B cell (primary cell): ENCODE measurements around the gene TWNK. TPM values are rescaled to one million over a fixed set of nuclear protein-coding genes. Genes with fewer than 3 reads are reported as not detected.

Experiments
- ATAC-seq: fragments of 200-7000 bp; cut with Tn5 transposase; one replicate; pipeline ENCODE4 v1.10.0; 2021; ENCODE audit warnings: low read depth, mild to moderate bottlenecking, moderate number of reproducible peaks, moderate library complexity
- CTCF ChIA-PET: fragments of 350-600 bp; sonication (Branson Sonifier 250); formaldehyde crosslinking; loops from one replicate; lab custom pipeline; 2021; ENCODE audit warnings: antibody characterized with exemption, inconsistent platforms; lab: Charles Lee
- POLR2A ChIA-PET: fragments of 350-600 bp; sonication (Branson Sonifier 250); formaldehyde crosslinking; loops from one replicate; lab custom pipeline; 2021; ENCODE audit warnings: antibody characterized with exemption; lab: Charles Lee
- DNase-seq: peaks from one replicate; pipeline ENCODE4 v3.0.0; 2013
- H2AFZ ChIP-seq: 2 replicates; pipeline ENCODE4 v1.6.1; 2012; ENCODE audit warnings: mild to moderate bottlenecking, low read depth, low read length; ENCODE audit not compliant: insufficient read depth, poor library complexity, severe bottlenecking
- H3K27ac ChIP-seq, 2 donors: 1 replicate in 1 of 2; 2 replicates in 1 of 2; pipeline ENCODE4 v1.5.1; 2012 to 2013; ENCODE audit warnings: low read length in 2 of 2, mild to moderate bottlenecking in 2 of 2, moderate library complexity in 1 of 2
- H3K27me3 ChIP-seq, 4 experiments: fragments of 200-600 bp in 1 of 4; sonication (generic) in 1 of 4; replicated peaks in 1 of 4; 1 replicate in 2 of 4; 2 replicates in 2 of 4; pipeline versions ENCODE4 v1.6.1 to v1.7.0; 2013 to 2016; ENCODE audit warnings: low read length in 3 of 4, mild to moderate bottlenecking in 2 of 4, mixed read lengths in 1 of 4, moderate library complexity in 1 of 4; ENCODE audit not compliant: insufficient read depth in 4 of 4, control insufficient read depth in 3 of 4; ENCODE audit errors: control extremely low read depth in 1 of 4
- H3K36me3 ChIP-seq, 2 experiments: replicated peaks in 1 of 2; 1 replicate in 1 of 2; 2 replicates in 1 of 2; pipeline versions ENCODE4 v1.6.1 to v1.7.1; 2013; ENCODE audit warnings: low read length in 1 of 2; ENCODE audit not compliant: insufficient read depth in 2 of 2, control insufficient read depth in 1 of 2; ENCODE audit errors: control extremely low read depth in 1 of 2, extremely low read depth in 1 of 2
- H3K4me1 ChIP-seq, 2 donors: fragments of 200-600 bp in 1 of 2; sonication (generic) in 1 of 2; 1 replicate in 1 of 2; 2 replicates in 1 of 2; pipeline versions ENCODE4 v1.5.1 to v1.6.1; 2013 to 2017; ENCODE audit warnings: low read length in 2 of 2; ENCODE audit not compliant: control insufficient read depth in 2 of 2, insufficient read depth in 2 of 2
- H3K4me2 ChIP-seq: replicated peaks from 2 replicates; pipeline ENCODE3; 2012; ENCODE audit warnings: mild to moderate bottlenecking, low read depth, low read length; ENCODE audit not compliant: poor library complexity, severe bottlenecking
- H3K4me3 ChIP-seq, 5 experiments: fragments of 200-600 bp in 1 of 5; sonication (generic) in 1 of 5; 1 replicate in 3 of 5; 2 replicates in 2 of 5; pipeline versions ENCODE4 v1.5.1 to v1.7.0; 2011 to 2016; ENCODE audit warnings: low read length in 4 of 5, mild to moderate bottlenecking in 4 of 5, low read depth in 2 of 5, control low read depth in 1 of 5, moderate library complexity in 1 of 5; ENCODE audit not compliant: insufficient read depth in 1 of 5; ENCODE audit errors: control extremely low read depth in 1 of 5, extremely low read depth in 1 of 5
- H3K79me2 ChIP-seq: fragments of 200-600 bp; sonication (generic); one replicate; pipeline ENCODE4 v1.6.0; 2016; ENCODE audit warnings: low read length; ENCODE audit not compliant: control insufficient read depth, insufficient read depth
- H3K9ac ChIP-seq: fragments of 200-600 bp; sonication (generic); 2 replicates; pipeline ENCODE4 v1.6.1; 2017; ENCODE audit warnings: mild to moderate bottlenecking, low read length, moderate library complexity
- H3K9me3 ChIP-seq, 3 donors: one replicate each; pipeline versions ENCODE4 v1.6.1 to v1.7.1; 2013; ENCODE audit warnings: low read length in 2 of 3; ENCODE audit not compliant: control insufficient read depth in 2 of 3, insufficient read depth in 1 of 3; ENCODE audit errors: control extremely low read depth in 1 of 3
- H4K20me1 ChIP-seq: 2 replicates; pipeline ENCODE4 v1.6.0; 2012; ENCODE audit warnings: mild to moderate bottlenecking, low read length; ENCODE audit not compliant: insufficient read depth, control insufficient read depth, poor library complexity, severe bottlenecking
- H3K27ac Mint-ChIP-seq: one replicate; pipeline ENCODE4 v1.8.0; 2021; ENCODE audit warnings: mixed read lengths
- H3K27me3 Mint-ChIP-seq: one replicate; pipeline ENCODE4 v1.8.0; 2021; ENCODE audit warnings: mixed read lengths
- H3K4me1 Mint-ChIP-seq: one replicate; pipeline ENCODE4 v1.8.0; 2021; ENCODE audit warnings: mixed read lengths
- H3K4me3 Mint-ChIP-seq: one replicate; pipeline ENCODE4 v1.8.0; 2021; ENCODE audit warnings: mixed read lengths
- H3K9me3 Mint-ChIP-seq: one replicate; pipeline ENCODE4 v1.8.0; 2022; ENCODE audit warnings: mixed read lengths; ENCODE audit not compliant: insufficient read depth
- EZH2 ChIP-seq: IDR thresholded peaks from 2 replicates; pipeline ENCODE4 v1.6.1; 2012; ENCODE audit warnings: borderline replicate concordance, low read depth, mild to moderate bottlenecking, moderate library complexity, low read length; ENCODE audit not compliant: insufficient read depth, poor library complexity, severe bottlenecking
- WGBS: methylation state at CpG from one replicate; pipeline ENCODE4 v1.1.5; 2013; ENCODE audit warnings: missing lambda C conversion rate; ENCODE audit not compliant: insufficient coverage; 5-methylcytosine and 5-hydroxymethylcytosine counted together
- intact Hi-C: fragments of 100-400 bp; cut with micrococcal nuclease; formaldehyde crosslinking; loops from one replicate; pipeline ENCODE4 v1.10.0; 2022
- polyA plus RNA-seq: library from polyadenylated mRNA; depleted of rRNA; stranded (reverse); fragments of >200 nt; gene quantifications from 2 replicates; pipeline ENCODE4 v1.2.3, GENCODE V29; 2012
- total RNA-seq, 2 donors: library from RNA; stranded (reverse); fragments of 120-200 nt in 1 of 2; gene quantifications; 1 replicate in 1 of 2; 2 replicates in 1 of 2; pipeline versions ENCODE4 v1.2.3 to v1.2.4, GENCODE V29; 2013 to 2022
- TF ChIP-seq, protein P1 (sequence below): fragments of 200-600 bp; IDR thresholded peaks from one replicate; pipeline ENCODE4 v1.8.0; 2022; ENCODE audit warnings: antibody characterized with exemption, mild to moderate bottlenecking

Gene TWNK
- total and polyA plus RNA-seq, 2 donors (not counting 1 experiment from before 2014, with no cell fraction given), result 7.2 to 11.8 TPM

DNA sequence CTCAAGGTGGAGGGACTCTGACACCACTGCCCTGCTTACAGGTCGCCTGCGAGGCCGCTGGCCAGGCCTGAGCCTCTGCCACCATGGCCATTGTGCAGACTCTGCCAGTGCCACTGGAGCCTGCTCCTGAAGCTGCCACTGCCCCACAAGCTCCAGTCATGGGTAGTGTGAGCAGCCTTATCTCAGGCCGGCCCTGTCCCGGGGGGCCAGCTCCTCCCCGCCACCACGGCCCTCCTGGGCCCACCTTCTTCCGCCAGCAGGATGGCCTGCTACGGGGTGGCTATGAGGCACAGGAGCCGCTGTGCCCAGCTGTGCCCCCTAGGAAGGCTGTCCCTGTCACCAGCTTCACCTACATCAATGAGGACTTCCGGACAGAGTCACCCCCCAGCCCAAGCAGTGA, 15.1 kb downstream of the TWNK start:
- Histone ChIP-seq H3K4me1 (peaks cover 16 to 27% of the 10 kb centered on the region in 2 donors), H3K27me3 (peaks cover 0 to 2% (median 0%) of the 10 kb centered on the region in 4 experiments), H3K27ac (no peak overlapping the region), H3K36me3 (peaks cover 0 to 12% of the 10 kb centered on the region in 2 experiments), H3K4me2 (no peak overlapping the region), H3K79me2 (no peaks in the 10 kb centered on the region), H3K9ac (no peak overlapping the region), H3K4me3 (no peak overlapping the region), H3K9me3 (no peaks in the 10 kb centered on the region), H2AFZ (no peak overlapping the region), H4K20me1 (peaks cover 25% of the 10 kb centered on the region)
- no peak overlapping the region for H3K4me3 Mint-ChIP-seq
- no peaks in the 10 kb centered on the region for H3K9me3 Mint-ChIP-seq
- intact Hi-C loops, result no loop called here
- no peak overlapping the region for H3K27ac Mint-ChIP-seq
- H3K27me3 Mint-ChIP-seq, result no peaks in the 10 kb centered on the region
- ChIA-PET CTCF (interaction anchor here (0.9 to 8.4 kb wide), 3 partner anchors 13 to 18 kb away, joined by 3 to 70 read pairs (median 8); no protein-coding TSS in a partner anchor), POLR2A (no interaction called here)
- WGBS, result 94% methylated on average over 11 of the region's 11 CpGs
- TF ChIP-seq, protein P1, sequence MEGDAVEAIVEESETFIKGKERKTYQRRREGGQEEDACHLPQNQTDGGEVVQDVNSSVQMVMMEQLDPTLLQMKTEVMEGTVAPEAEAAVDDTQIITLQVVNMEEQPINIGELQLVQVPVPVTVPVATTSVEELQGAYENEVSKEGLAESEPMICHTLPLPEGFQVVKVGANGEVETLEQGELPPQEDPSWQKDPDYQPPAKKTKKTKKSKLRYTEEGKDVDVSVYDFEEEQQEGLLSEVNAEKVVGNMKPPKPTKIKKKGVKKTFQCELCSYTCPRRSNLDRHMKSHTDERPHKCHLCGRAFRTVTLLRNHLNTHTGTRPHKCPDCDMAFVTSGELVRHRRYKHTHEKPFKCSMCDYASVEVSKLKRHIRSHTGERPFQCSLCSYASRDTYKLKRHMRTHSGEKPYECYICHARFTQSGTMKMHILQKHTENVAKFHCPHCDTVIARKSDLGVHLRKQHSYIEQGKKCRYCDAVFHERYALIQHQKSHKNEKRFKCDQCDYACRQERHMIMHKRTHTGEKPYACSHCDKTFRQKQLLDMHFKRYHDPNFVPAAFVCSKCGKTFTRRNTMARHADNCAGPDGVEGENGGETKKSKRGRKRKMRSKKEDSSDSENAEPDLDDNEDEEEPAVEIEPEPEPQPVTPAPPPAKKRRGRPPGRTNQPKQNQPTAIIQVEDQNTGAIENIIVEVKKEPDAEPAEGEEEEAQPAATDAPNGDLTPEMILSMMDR, result no peak
- TF ChIP-seq EZH2, result no peak
- DNase-seq (no peak), ATAC-seq (no peak)
- peaks cover 20% of the 10 kb centered on the region for H3K4me1 Mint-ChIP-seq

DNA sequence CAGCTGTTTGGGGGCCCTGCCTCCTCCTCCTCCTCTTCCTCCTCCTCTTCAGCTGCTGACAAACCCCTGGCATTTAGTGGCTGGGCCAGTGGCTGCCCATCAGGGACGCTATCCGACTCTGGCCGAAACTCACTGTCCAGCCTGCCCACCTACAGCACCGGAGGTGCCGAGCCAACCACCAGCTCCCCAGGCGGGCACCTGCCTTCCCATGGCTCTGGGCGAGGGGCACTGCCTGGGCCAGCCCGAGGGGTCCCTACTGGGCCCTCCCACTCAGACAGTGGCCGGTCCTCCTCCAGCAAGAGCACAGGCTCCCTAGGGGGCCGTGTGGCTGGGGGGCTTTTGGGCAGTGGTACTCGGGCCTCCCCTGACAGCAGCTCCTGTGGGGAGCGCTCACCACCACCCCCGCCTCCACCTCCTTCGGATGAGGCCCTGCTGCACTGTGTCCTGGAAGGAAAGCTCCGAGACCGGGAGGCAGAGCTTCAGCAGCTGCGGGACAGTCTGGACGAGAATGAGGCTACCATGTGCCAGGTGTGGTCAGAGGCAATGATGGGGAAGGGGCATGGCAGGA, 16.4 kb downstream of the TWNK start:
- H3K27me3 ChIP-seq, result peaks cover 0 to 2% (median 0%) of the 10 kb centered on the region in 4 experiments
- Mint-ChIP-seq H3K27me3 (no peaks in the 10 kb centered on the region), H3K4me1 (peaks cover 11% of the 10 kb centered on the region), H3K27ac (no peak overlapping the region), H3K4me3 (no peak overlapping the region), H3K9me3 (no peaks in the 10 kb centered on the region)
- intact Hi-C loops, result no loop called here
- no peak overlapping the region for H3K4me3 ChIP-seq
- no peaks in the 10 kb centered on the region for H3K79me2 ChIP-seq
- peaks cover 0 to 12% of the 10 kb centered on the region in 2 experiments for H3K36me3 ChIP-seq
- no peak overlapping the region for H3K27ac ChIP-seq
- TF ChIP-seq EZH2, result no peak
- TF ChIP-seq, protein P1, result no peak
- DNase-seq (no peak), ATAC-seq (no peak)
- no peak overlapping the region for H3K9ac ChIP-seq
- H4K20me1 ChIP-seq, result peaks cover 25% of the 10 kb centered on the region
- H2AFZ ChIP-seq, result no peak overlapping the region
- 99% methylated on average over 16 of the region's 18 CpGs for WGBS
- peaks cover 9 to 16% of the 10 kb centered on the region in 2 donors for H3K4me1 ChIP-seq
- no peak overlapping the region for H3K4me2 ChIP-seq
- ChIA-PET CTCF (interaction anchor here (1.1 to 2.8 kb wide), 2 partner anchors 8 to 16 kb away, joined by 4 to 8 read pairs; no protein-coding TSS in a partner anchor), POLR2A (interaction anchor here (0.6 kb wide), 1 partner anchor 41 kb away, joined by 3 read pairs; no protein-coding TSS in a partner anchor)
- H3K9me3 ChIP-seq, result no peaks in the 10 kb centered on the region
